Left ventricle myocardium inferior (tissue), 1 donor: ENCODE results near the gene TPPP2. TPM values are rescaled to one million over a fixed set of nuclear protein-coding genes. Genes with fewer than 3 reads are reported as not detected.

Source experiments
- DNase-seq: peaks from one replicate; pipeline ENCODE4 v3.0.0-alpha.2; 2020
- H3K27ac ChIP-seq: fragments of 200-600 bp; replicated peaks from 2 replicates; pipeline ENCODE4 v1.8.0; 2021
- H3K27me3 ChIP-seq: fragments of 200-600 bp; 2 replicates; pipeline ENCODE4 v1.8.0; 2021; ENCODE audit warnings: low read depth
- H3K36me3 ChIP-seq: fragments of 200-600 bp; 2 replicates; pipeline ENCODE4 v1.8.0; 2021
- H3K4me1 ChIP-seq: fragments of 200-600 bp; 2 replicates; pipeline ENCODE4 v1.8.0; 2021
- H3K4me3 ChIP-seq: fragments of 200-600 bp; 2 replicates; pipeline ENCODE4 v1.8.0; 2021; ENCODE audit warnings: mild to moderate bottlenecking, moderate library complexity
- H3K9me3 ChIP-seq: fragments of 200-600 bp; replicated peaks from 2 replicates; pipeline ENCODE4 v1.8.0; 2021
- CTCF ChIP-seq: fragments of 200-600 bp; IDR thresholded peaks from 2 replicates; pipeline ENCODE4 v1.8.0; 2021; ENCODE audit warnings: antibody characterized with exemption, mild to moderate bottlenecking, borderline replicate concordance
- intact Hi-C: fragments of 100-400 bp; cut with micrococcal nuclease; formaldehyde crosslinking; loops from one replicate; pipeline ENCODE4 v1.11.0; 2022
- total RNA-seq: library from RNA; stranded (reverse); fragmentation: NEBNext Ultra II Directional; extraction: Animal tissue kit (Norgen Biotek cat#: 25700); gene quantifications from one replicate; pipeline ENCODE4 v1.2.1, GENCODE V29; 2021
- donor health status: DM: no; HTN: yes; CAD: no; lungs with severe emphysema.

TPPP2 gene
- total RNA-seq, 1 donor from 2014 or later, result 1.6 TPM

DNA sequence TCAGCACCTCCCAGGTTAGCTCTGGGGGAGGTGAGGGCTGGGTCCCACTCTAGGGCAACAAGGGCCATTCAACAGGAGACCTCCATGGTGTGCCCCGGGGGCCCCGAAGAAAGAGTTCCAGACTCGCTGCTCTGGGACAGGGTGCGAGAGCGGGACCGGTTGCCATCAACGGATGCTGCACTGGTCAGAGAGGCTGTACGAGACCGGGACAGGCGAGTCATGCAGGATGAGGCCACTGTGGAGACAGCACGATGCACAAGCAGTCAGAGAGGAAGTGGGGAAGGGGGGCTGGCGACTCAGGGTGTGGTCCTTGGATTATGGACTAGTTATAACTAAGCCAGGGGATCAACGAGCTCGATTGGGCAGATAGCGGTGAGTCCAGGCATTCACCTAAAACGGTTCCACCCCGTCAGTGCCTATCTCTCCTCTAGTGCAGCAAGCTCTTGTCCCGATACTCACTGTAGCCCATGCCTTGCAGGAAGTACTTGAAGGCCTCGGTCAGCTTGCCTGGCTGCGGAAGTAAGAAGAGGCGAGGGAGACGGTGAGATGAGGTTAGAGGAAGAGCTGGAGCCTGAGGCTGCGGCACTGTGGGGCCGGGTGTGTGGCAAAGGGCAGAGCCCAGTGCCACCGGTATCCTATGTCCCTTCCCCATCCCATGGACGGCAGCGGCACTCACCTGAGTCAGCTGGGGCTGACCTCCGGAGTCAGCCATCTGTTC is 12.3 kb upstream of the TPPP2 start:
- no peak for DNase-seq
- H3K27me3 ChIP-seq, result no peaks in the 10 kb centered on the region
- intact Hi-C loops, result no loop called here
- peaks cover 62% of the 10 kb centered on the region for H3K36me3 ChIP-seq
- H3K4me3 ChIP-seq, result no peak overlapping the region
- peak overlapping the region; percentile 12 for H3K27ac ChIP-seq
- peaks cover 58% of the 10 kb centered on the region for H3K4me1 ChIP-seq
- H3K9me3 ChIP-seq, result no peaks in the 10 kb centered on the region
- no peak for TF ChIP-seq CTCF

DNA sequence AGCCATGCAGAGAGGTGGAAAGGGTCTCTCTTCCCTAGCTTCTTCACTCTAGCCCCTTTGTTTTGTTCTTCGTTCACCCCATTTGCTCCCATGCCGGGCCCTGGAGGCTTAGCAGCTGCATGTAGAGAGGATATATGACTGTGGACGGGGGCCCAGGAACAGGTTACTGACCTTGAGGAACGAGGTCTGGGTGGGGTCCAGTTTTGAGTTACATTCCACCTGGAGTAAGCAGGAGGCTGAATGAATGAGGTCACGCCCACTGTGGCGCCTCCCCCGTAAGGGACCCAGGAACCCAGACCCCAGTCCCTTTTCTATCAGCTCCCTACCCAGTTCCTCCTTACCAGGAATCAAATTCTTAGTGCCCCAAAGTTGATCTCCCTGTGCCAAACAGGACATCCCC is 11.7 kb upstream of the TPPP2 start:
- H3K27ac ChIP-seq, result peak overlapping the region; percentile 12
- peaks cover 64% of the 10 kb centered on the region for H3K4me1 ChIP-seq
- H3K9me3 ChIP-seq, result no peaks in the 10 kb centered on the region
- peaks cover 62% of the 10 kb centered on the region for H3K36me3 ChIP-seq
- no peaks in the 10 kb centered on the region for H3K27me3 ChIP-seq
- intact Hi-C loops, result no loop called here
- DNase-seq, result no peak
- no peak overlapping the region for H3K4me3 ChIP-seq
- no peak for TF ChIP-seq CTCF

GRCh38 chr14:21018781-21019180 is 11.2 kb upstream of the TPPP2 start:
- no peaks in the 10 kb centered on the region for H3K27me3 ChIP-seq
- no peaks in the 10 kb centered on the region for H3K9me3 ChIP-seq
- peaks cover 69% of the 10 kb centered on the region for H3K4me1 ChIP-seq
- no peak for DNase-seq
- intact Hi-C loops, result no loop called here
- peaks cover 62% of the 10 kb centered on the region for H3K36me3 ChIP-seq
- no peak for TF ChIP-seq CTCF
- no peak overlapping the region for H3K4me3 ChIP-seq
- H3K27ac ChIP-seq, result no peak overlapping the region

GRCh38 chr14:21019366-21019765 is 10.7 kb upstream of the TPPP2 start:
- Histone ChIP-seq H3K27me3 (no peaks in the 10 kb centered on the region), H3K4me3 (no peak overlapping the region), H3K9me3 (no peaks in the 10 kb centered on the region), H3K4me1 (peaks cover 74% of the 10 kb centered on the region), H3K27ac (no peak overlapping the region), H3K36me3 (peaks cover 62% of the 10 kb centered on the region)
- no peak for DNase-seq
- no peak for TF ChIP-seq CTCF
- intact Hi-C loops, result no loop called here

GRCh38 chr14:21020977-21021545 is 9.0 kb upstream of the TPPP2 start:
- Histone ChIP-seq H3K4me3 (no peak overlapping the region), H3K27me3 (no peaks in the 10 kb centered on the region), H3K36me3 (peaks cover 62% of the 10 kb centered on the region), H3K4me1 (peaks cover 76% of the 10 kb centered on the region), H3K9me3 (no peaks in the 10 kb centered on the region), H3K27ac (peak overlapping the region; percentile 99)
- no peak for DNase-seq
- intact Hi-C loops, result no loop called here
- TF ChIP-seq CTCF, result no peak
